ENCODE measurements around the gene DPEP2.
"Not testable (repeated sequence)": the region's sequence is repeated elsewhere in the genome, so short reads cannot be mapped to it uniquely, and the experiment has no call there.

The DPEP2 gene

DNA sequence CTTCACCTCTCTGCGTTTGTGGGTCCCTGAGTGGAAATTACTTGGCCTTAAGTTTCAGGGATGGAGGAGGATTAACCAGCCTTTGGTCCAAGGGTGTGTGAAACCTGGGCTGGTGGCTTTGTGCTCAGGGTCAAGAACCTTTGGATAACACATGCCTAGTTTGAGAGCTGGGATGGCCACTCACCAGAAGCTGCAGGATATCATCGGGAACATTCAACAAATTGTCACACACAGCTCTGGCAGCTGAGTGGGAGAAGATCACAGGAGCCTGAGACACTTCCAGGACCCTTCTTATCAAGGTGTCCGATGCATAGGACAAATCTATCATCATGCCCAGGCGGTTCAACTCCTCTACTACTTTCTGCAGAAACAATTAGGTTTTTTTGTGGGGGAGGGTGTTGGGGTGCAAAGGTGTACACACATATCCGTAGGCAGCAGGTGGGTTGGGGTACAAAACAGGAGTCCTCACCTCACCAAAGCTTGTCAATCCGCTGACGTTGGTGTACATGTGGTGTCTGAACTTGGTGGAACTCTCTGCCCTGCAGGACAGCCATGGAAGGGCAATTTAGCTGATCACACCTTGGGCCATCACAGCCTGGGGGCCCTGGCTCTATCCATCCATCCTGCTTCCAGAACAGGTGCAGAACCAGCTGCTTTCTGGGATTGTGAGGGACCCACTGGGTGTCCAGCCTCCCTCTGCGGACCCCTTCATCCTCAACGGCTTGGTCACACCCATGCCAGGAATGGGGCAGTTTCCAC is 21.6 kb downstream of the DPEP2 start:
- TF ChIP-seq, protein P1, sequence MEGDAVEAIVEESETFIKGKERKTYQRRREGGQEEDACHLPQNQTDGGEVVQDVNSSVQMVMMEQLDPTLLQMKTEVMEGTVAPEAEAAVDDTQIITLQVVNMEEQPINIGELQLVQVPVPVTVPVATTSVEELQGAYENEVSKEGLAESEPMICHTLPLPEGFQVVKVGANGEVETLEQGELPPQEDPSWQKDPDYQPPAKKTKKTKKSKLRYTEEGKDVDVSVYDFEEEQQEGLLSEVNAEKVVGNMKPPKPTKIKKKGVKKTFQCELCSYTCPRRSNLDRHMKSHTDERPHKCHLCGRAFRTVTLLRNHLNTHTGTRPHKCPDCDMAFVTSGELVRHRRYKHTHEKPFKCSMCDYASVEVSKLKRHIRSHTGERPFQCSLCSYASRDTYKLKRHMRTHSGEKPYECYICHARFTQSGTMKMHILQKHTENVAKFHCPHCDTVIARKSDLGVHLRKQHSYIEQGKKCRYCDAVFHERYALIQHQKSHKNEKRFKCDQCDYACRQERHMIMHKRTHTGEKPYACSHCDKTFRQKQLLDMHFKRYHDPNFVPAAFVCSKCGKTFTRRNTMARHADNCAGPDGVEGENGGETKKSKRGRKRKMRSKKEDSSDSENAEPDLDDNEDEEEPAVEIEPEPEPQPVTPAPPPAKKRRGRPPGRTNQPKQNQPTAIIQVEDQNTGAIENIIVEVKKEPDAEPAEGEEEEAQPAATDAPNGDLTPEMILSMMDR (conservative IDR thresholded peaks at IDR 0.05; ENCODE audit: low read depth) = no peak
- no peak for DNase-seq (ENCODE audit: low spot score)
- ChIA-PET POLR2A (ENCODE audit: low non-redundant PET) (no interaction called here), CTCF (interaction anchor here (0.7 kb wide), 1 partner anchor 51 kb away, joined by 3 read pairs; no protein-coding TSS in a partner anchor)
- no peak overlapping the region for H3K27ac ChIP-seq

DNA sequence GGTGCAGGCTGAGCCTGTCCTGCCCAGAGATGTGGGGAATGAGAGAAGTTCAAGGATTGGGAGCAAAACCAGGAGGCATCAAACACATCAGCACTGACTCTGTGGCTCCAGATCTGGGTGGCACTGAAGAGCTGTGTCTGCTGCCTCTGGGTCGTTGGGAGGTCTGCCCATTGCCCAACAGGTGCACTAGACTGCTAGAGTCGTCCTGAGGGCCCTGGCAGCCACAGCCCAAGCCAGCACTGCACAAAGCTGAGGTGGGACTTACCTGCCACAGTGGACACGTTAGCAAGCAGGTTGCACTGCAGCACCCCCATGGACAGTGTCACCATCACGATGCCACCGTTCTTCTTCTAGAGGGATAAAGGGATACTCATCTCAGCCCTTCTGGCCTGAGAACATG is 22.3 kb downstream of the DPEP2 start:
- no peak overlapping the region for H3K27ac ChIP-seq
- no peak for DNase-seq (ENCODE audit: low spot score)
- CTCF ChIA-PET = no interaction called here
- TF ChIP-seq, protein P1 (conservative IDR thresholded peaks at IDR 0.05; ENCODE audit: low read depth) = no peak
- POLR2A ChIA-PET (ENCODE audit: low non-redundant PET) = no interaction called here

DNA sequence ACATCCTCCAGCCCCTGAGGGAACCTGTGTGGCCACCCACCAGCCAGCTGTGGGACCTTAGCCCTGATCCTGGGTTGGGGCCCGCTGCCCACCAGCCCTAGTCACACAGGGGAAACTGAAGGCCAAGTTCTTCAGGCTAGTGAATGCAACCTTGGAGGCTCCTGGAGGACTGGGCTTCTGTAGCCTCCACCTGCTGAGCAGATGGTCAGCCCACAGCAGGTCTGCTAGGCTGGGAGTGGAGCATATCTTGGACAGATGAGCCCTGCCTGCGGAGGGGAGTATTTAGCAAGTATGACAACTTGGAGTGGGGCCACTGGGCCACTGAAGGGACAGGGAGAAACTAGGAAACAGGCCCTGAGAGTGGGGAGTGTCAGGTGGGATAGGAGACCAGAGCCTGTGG is 23.1 kb downstream of the DPEP2 start:
- ChIA-PET CTCF (no interaction called here), POLR2A (ENCODE audit: low non-redundant PET) (no interaction called here)
- H3K27ac ChIP-seq = no peak overlapping the region
- DNase-seq (ENCODE audit: low spot score) = no peak
- TF ChIP-seq, protein P1 (conservative IDR thresholded peaks at IDR 0.05; ENCODE audit: low read depth) = no peak

DNA sequence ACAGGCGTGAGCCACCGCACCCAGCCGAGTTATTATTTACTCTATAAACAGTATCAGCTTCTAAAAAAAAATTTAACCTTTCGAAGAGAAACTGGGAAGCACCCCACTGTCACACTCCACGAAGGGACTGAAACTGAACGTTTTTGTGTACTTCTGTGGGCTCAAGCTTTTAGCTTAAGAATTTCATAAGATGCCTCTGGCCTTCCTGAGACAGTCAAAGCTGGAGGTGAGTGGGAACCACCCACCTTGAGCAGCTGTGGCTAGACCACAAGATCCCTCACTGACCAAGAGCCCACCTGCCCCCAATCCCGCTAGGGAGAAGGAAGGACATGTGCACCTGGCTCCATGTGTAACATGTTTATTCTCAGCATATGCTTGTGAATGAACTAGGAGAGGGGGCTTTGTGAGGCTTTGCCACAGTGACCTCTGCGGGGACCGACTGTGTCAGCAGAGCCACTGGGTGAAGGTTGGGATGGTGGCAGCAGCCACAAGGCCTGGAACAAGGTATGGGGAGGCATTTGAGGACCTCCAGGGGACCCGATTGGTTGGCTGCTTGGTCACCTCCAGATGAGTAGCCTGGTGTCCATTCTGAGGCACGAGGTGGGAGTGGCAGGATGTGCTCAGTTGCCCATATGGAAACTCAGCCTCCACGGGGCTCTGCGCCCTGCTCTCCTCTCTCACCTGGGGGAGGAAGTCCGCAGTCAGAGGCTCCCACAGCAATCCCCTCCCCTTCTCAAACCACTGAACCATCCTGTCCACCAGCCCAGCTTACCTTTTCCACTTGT is 23.8 kb downstream of the DPEP2 start:
- POLR2A ChIA-PET (ENCODE audit: low non-redundant PET) = no interaction called here
- TF ChIP-seq, protein P1 (conservative IDR thresholded peaks at IDR 0.05; ENCODE audit: low read depth) = no peak
- no peak for DNase-seq (ENCODE audit: low spot score)
- CTCF ChIA-PET = no interaction called here
- H3K27ac ChIP-seq = no peak overlapping the region

DNA sequence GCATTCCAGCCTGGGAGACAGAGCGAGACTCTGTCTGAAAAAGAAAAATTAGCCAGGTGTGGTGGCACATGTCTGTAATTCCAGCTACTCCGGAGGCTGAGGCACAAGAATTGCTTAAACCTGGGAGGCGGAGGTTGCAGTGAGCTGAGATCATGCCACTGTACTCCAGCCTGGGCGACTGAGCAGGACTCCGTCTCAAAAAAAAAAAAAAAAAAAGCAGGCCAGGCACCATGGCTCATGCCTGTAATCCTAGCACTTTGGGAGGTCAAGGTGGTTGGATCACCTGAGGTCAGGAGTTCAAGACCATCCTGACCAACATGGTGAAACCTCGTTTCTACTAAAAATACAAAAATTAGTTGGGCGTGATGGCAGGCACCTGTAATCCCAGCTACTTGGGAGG is 27.0 kb downstream of the DPEP2 start:
- CTCF ChIA-PET; DNase-seq (ENCODE audit: low spot score); POLR2A ChIA-PET (ENCODE audit: low non-redundant PET); H3K27ac ChIP-seq: not testable (repeated sequence)

DNA sequence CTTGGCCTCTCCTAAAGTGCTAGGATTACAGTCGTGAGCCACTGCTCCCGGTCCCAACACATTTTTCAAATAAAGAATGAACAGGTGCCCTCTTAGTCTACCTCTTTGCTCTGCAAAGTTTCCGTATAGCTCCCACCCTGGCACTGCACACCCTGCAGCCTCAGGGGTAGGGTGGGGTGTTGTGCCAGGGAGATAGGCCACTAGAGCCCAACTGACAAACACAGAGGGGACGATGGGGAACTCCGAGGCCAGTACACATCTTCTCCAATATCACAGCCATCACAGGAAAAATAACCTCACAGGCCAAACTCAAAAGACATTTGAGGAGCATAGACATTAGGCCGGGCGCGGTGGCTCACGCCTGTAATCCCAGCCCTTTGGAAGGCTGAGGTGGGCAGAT is 28.2 kb downstream of the DPEP2 start:
- TF ChIP-seq, protein P1 (conservative IDR thresholded peaks at IDR 0.05; ENCODE audit: low read depth) = no peak
- DNase-seq (ENCODE audit: low spot score) = no peak
- ChIA-PET POLR2A (ENCODE audit: low non-redundant PET) (no interaction called here), CTCF (no interaction called here)
- 0 out of 2 replicates have a peak overlapping the region, but pooled peaks have one; percentile 7 for H3K27ac ChIP-seq

Measured in RWPE1 (cell line).